ENCODE results near the gene HSD17B13.

HSD17B13 gene

GRCh38 chr4:87266986-87267385 lies 55.7 kb downstream of the HSD17B13 start:
- TF ChIP-seq POLR2A (IDR thresholded peaks at IDR 0.05; ENCODE audit: low read length), result no peak
- TF ChIP-seq GATA1 (IDR thresholded peaks at IDR 0.05; ENCODE audit: low read depth, low read length), result no peak
- no peak for DNase-seq

- no peak for TF ChIP-seq GATA1 (IDR thresholded peaks at IDR 0.05; ENCODE audit: low read depth, low read length)
- no peak for TF ChIP-seq POLR2A (IDR thresholded peaks at IDR 0.05; ENCODE audit: low read length)
- no peak for DNase-seq
These were observed 59.8 kb downstream of the HSD17B13 start for GRCh38 chr4:87262886-87263285.

GRCh38 chr4:87260477-87260876 lies 62.2 kb downstream of the HSD17B13 start:
- TF ChIP-seq GATA1 (IDR thresholded peaks at IDR 0.05; ENCODE audit: low read depth, low read length) (no peak), POLR2A (IDR thresholded peaks at IDR 0.05; ENCODE audit: low read length) (no peak)
- DNase-seq, result no peak

GRCh38 chr4:87258677-87259076 lies 64.0 kb downstream of the HSD17B13 start:
- DNase-seq, result peak; percentile 7 to 19
- TF ChIP-seq POLR2A (IDR thresholded peaks at IDR 0.05; ENCODE audit: low read length) (no peak), GATA1 (IDR thresholded peaks at IDR 0.05; ENCODE audit: low read depth, low read length) (no peak)

- TF ChIP-seq GATA1 (IDR thresholded peaks at IDR 0.05; ENCODE audit: low read depth, low read length) (no peak), POLR2A (IDR thresholded peaks at IDR 0.05; ENCODE audit: low read length) (no peak)
- DNase-seq, result no peak
These were observed 65.2 kb downstream of the HSD17B13 start for GRCh38 chr4:87257523-87257922.

GRCh38 chr4:87255755-87256154 lies 66.9 kb downstream of the HSD17B13 start:
- no peak for DNase-seq
- no peak for TF ChIP-seq GATA1 (IDR thresholded peaks at IDR 0.05; ENCODE audit: low read depth, low read length)
- no peak for TF ChIP-seq POLR2A (IDR thresholded peaks at IDR 0.05; ENCODE audit: low read length)

Measured in erythroblast (primary cell).